Endometrial microvascular endothelial cells (primary cell): Measurements from ENCODE around the gene CRYAA. TPM values are rescaled to one million over a fixed set of nuclear protein-coding genes. Genes with fewer than 3 reads are reported as not detected.

ENCODE experiments used
- total RNA-seq: library from RNA; depleted of rRNA; stranded (reverse); fragments of >200 nt; gene quantifications from one replicate; pipeline ENCODE4 v1.2.3, GENCODE V29; 2015; ENCODE audit errors: inconsistent ontology term

CRYAA gene
- total RNA-seq, 1 donor from 2014 or later = not detected

Other genes with a start within 250 kb of the CRYAA start
- gene ERVH48-1, start 243.4 kb upstream of the CRYAA start, total RNA-seq = not detected
- gene PKNOX1, start 194.4 kb upstream of the CRYAA start, total RNA-seq = 24.3 TPM
- 4.6 TPM for gene CBS, start 93.2 kb upstream of the CRYAA start, total RNA-seq
- 17.0 TPM for gene U2AF1, start 61.4 kb upstream of the CRYAA start, total RNA-seq